AG04450 (cell line): ENCODE measurements around the gene NKIRAS2. TPM values are rescaled to one million over a fixed set of nuclear protein-coding genes. Genes with fewer than 3 reads are reported as not detected.

ENCODE experiments used
- CTCF ChIA-PET: fragments of 300-600, 350-600 bp; formaldehyde crosslinking; extraction: SDS; loops from one replicate; lab custom pipeline; 2022; ENCODE audit warnings: antibody characterized with exemption, inconsistent platforms; lab: Charles Lee
- POLR2A ChIA-PET: fragments of 350-600 bp; formaldehyde crosslinking; extraction: SDS; loops from one replicate; lab custom pipeline; 2021; ENCODE audit warnings: antibody characterized with exemption, inconsistent platforms; lab: Yijun Ruan, JAX
- DNase-seq: peaks from one replicate; pipeline ENCODE4 v3.0.0-alpha.2; 2011; ENCODE audit warnings: low read depth, low spot score
- H3K27ac ChIP-seq: one replicate; pipeline ENCODE4 v1.5.1; 2012; ENCODE audit warnings: low read depth, low read length, control low read depth
- H3K27me3 ChIP-seq: one replicate; pipeline ENCODE4 v1.6.0; 2012; ENCODE audit warnings: low read length; ENCODE audit not compliant: control insufficient read depth, insufficient read depth
- H3K4me3 ChIP-seq: 2 replicates; pipeline ENCODE4 v1.5.1; 2011; ENCODE audit warnings: mild to moderate bottlenecking, low read depth, low read length, control low read depth
- H3K9me3 ChIP-seq: 2 replicates; pipeline ENCODE4 v1.5.1; 2012; ENCODE audit warnings: low read length; ENCODE audit not compliant: control insufficient read depth, insufficient read depth
- CTCF ChIP-seq: IDR thresholded peaks from 2 replicates; pipeline ENCODE4 v1.5.1; 2011; ENCODE audit warnings: low read depth, low read length, control low read depth, inconsistent platforms
- polyA minus RNA-seq: library from RNA; depleted of rRNA, polyadenylated mRNA; stranded (reverse); fragments of >200 nt; gene quantifications from 2 replicates; pipeline ENCODE4 v1.2.3, GENCODE V29; 2011; rRNA and poly(A)+ RNA removed
- polyA plus RNA-seq: library from polyadenylated mRNA; depleted of rRNA; stranded (reverse); fragments of >200 nt; gene quantifications from 2 replicates; pipeline ENCODE4 v1.2.3, GENCODE V29; 2011; rRNA removed

The NKIRAS2 gene
- 46.5 and 51.3 TPM in 2 replicates for polyA plus RNA-seq
- polyA minus RNA-seq, result 28.8 and 37.3 TPM in 2 replicates

DNA sequence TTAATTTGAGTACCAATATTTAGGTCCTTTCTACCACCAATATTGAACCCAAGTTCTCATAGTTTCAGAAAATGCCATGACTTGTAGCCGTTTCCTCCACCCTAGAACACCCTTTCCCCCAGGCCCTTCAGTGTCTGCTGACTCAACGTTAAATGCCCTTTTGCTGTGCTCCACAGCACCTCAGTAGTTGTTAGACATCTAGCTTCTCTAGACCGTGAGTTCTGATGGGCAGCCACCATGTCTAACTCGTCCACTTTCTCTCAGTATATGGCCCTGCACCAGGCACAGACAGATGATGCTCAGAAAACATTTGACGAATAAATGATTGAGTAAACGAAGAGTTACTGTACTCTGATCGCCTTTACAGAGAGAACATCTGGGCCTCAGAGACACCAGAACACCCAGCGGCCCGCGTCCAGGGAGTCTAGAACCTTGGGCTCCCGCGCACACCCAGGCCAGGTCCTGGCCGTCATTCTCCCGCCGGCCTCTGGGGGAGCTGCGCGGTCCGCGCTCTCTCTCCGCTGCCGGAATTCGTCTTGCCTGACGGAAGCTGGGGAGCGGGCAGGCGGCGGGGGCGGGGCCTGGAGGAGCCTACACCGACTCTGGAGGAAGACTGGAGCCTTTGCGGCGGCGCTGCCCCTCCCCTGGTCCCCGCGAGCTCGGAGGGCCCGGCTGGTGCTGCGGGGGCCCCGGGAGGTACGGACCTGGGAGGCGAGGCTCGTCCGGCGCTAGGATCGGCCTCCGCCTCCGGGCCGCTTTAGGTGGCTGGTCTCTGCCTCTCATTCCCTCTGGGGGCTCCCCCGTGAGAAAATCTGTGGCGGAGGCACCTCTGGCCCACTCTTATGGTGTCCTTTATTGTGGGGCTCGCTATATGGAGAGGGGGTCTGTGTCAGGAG is at the start of gene NKIRAS2:
Gene NKIRAS2 (plus strand): TSS at position 582 of the 896 bp plus-strand sequence. CDS start 1,488 bp downstream, outside the sequence.
- Histone ChIP-seq H3K9me3 (peaks cover 4% of the 10 kb centered on the region; the same call in 1 of the 2 replicates), H3K27ac (peak within 1 kb of the TSS; percentile 61), H3K4me3 (peak within 1 kb of the TSS; percentile 88), H3K27me3 (no peaks in the 10 kb centered on the region)
- ChIA-PET CTCF (interaction anchor here (0.5 to 1.8 kb wide), 22 partner anchors 8 to 292 kb away, joined by 3 to 16 read pairs (median 4); partner anchors contain the start of gene DHX58), POLR2A (interaction anchor here (0.5 to 1.7 kb wide), 5 partner anchors 53 to 331 kb away, joined by 3 to 17 read pairs (median 3); partner anchors contain the start of genes CNP, DHX58 and KAT2A)
- peak; percentile 61 for DNase-seq
- TF ChIP-seq CTCF, result peak; percentile 87

DNA sequence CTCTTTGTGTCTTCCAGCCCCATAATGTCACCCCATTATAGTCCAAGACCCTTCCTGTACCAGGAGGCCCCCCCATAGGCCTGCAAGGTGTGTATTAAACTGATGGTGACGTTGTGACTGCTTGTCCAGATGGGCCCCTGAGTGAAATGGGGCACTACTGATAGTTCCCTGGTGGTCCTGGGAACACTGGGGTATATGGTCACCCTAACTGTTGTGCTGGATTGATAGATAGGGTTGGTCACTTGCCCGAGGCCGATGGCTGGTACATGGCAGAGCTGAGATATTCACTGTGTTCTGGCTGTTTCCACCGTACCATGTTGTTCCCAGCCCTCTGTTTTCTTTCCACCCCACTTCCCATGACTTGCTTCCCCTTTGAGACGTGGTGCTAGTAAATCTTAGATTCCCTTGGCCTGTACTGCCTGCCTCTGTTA is 49.0 kb upstream of the NKIRAS2 start:
- ChIA-PET CTCF (interaction anchor here (0.7 kb wide), 1 partner anchor 88 kb away, joined by 3 read pairs; no protein-coding TSS in a partner anchor), POLR2A (no interaction called here)
- TF ChIP-seq CTCF, result no peak
- Histone ChIP-seq H3K27me3 (no peaks in the 10 kb centered on the region), H3K9me3 (peaks cover 7% of the 10 kb centered on the region; the same call in 1 of the 2 replicates), H3K4me3 (no peak overlapping the region), H3K27ac (no peak overlapping the region)
- no peak for DNase-seq

DNA sequence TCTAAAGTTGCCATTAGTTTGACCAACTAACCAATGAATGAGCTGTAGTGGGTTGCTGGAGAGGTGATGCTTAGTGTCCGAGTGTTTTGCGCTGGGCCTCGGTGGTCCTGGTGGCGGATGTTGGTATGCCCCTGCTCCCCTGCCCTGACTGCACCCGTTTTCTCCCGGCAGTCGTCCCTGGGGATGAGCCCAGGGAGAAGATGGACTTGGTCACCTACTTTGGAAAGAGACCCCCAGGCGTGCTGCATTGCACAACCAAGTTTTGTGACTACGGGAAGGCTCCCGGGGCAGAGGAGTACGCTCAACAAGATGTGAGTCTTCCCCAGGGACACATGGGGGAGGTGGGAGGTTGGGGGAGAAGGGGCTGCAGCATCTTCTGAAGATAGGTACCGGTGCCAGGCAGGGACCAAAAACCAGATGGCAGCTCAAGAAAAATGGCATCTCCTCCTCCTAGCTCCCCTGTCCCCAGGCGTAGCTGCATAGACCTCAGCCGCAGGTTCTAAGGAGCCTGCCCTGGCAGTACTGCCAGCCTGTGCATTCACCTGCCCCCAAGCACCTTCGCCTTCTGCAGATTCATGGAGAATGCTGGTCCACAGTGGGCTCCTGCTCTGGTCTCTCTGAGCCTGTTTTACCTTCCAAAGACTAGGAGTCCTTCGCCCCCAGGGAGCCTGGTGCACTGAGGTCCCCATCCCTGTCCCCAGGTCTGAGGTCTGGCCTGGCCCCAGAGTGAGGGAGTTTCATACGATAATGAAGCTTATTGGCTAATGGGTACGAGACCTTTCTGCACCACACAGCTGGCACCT is 48.0 kb upstream of the NKIRAS2 start:
- H3K27ac ChIP-seq, result no peak overlapping the region
- ChIA-PET POLR2A (no interaction called here), CTCF (interaction anchor here (1.2 kb wide), 1 partner anchor 129 kb away, joined by 3 read pairs; no protein-coding TSS in a partner anchor)
- H3K9me3 ChIP-seq, result peaks cover 7% of the 10 kb centered on the region; the same call in 1 of the 2 replicates
- H3K27me3 ChIP-seq, result no peaks in the 10 kb centered on the region
- DNase-seq, result no peak
- no peak for TF ChIP-seq CTCF
- H3K4me3 ChIP-seq, result no peak overlapping the region

GRCh38 chr17:41972571-41973407 is 47.1 kb upstream of the NKIRAS2 start:
- CTCF ChIA-PET, result interaction anchor here (1.2 kb wide), 1 partner anchor 128 kb away, joined by 3 read pairs; no protein-coding TSS in a partner anchor
- no peak overlapping the region for H3K4me3 ChIP-seq

More at GRCh38 chr17:41972571-41973407, 47.1 kb upstream of the NKIRAS2 start:
- Histone ChIP-seq H3K9me3 (peaks cover 6% of the 10 kb centered on the region; the same call in 1 of the 2 replicates), H3K27ac (peak overlapping the region; percentile 11), H3K27me3 (no peaks in the 10 kb centered on the region)
- TF ChIP-seq CTCF, result no peak
- POLR2A ChIA-PET, result interaction anchor here (0.6 kb wide), 1 partner anchor 171 kb away, joined by 3 read pairs; no protein-coding TSS in a partner anchor
- no peak for DNase-seq
